Suprapubic skin (tissue), 4 donors: Measurements from ENCODE around the gene SYNE2. TPM values are rescaled to one million over a fixed set of nuclear protein-coding genes. Genes with fewer than 3 reads are reported as not detected.

Experiments used
- DNase-seq, 2 donors: peaks; one replicate each; pipeline ENCODE4 v3.0.0-alpha.2; 2019; ENCODE audit warnings: low spot score in 2 of 2
- H3K27ac ChIP-seq: fragments of 200-600 bp; sonication (generic); one replicate; pipeline ENCODE4 v1.5.1; 2019
- H3K27me3 ChIP-seq: fragments of 200-600 bp; sonication (generic); one replicate; pipeline ENCODE4 v1.5.1; 2019
- H3K36me3 ChIP-seq: fragments of 200-600 bp; sonication (generic); one replicate; pipeline ENCODE4 v1.5.1; 2019
- H3K4me1 ChIP-seq: fragments of 200-600 bp; sonication (generic); one replicate; pipeline ENCODE4 v1.5.1; 2019
- H3K4me3 ChIP-seq: fragments of 200-600 bp; sonication (generic); one replicate; pipeline ENCODE4 v1.5.1; 2019; ENCODE audit warnings: mild to moderate bottlenecking
- H3K9me3 ChIP-seq: fragments of 200-600 bp; sonication (generic); one replicate; pipeline ENCODE4 v1.5.1; 2019
- EP300 ChIP-seq: sonication (generic); formaldehyde crosslinking; IDR thresholded peaks from one replicate; pipeline ENCODE4 v1.6.1; 2017; ENCODE audit warnings: antibody characterized with exemption
- POLR2A ChIP-seq, 2 donors: fragments of 450-650 bp; IDR thresholded peaks; one replicate each; pipeline ENCODE4 v1.6.1; 2017; ENCODE audit warnings: antibody characterized with exemption in 2 of 2, mild to moderate bottlenecking in 2 of 2, moderate library complexity in 2 of 2
- POLR2AphosphoS5 ChIP-seq, 3 donors: sonication (generic); formaldehyde crosslinking; IDR thresholded peaks; one replicate each; pipeline ENCODE4 v1.6.1; 2017; ENCODE audit warnings: antibody characterized with exemption in 3 of 3
- WGBS: methylation state at CpG from one replicate; pipeline ENCODE4 v1.1.5; 2018; 5-methylcytosine and 5-hydroxymethylcytosine counted together
- total RNA-seq, 4 donors: library from RNA; depleted of rRNA; stranded (reverse); fragments of >200 nt; gene quantifications; one replicate each; pipeline ENCODE4 v1.1.0, GENCODE V29; 2016
- TF ChIP-seq, protein P1 (sequence below), 2 donors: fragments of 200-600 bp in 1 of 2; fragments of 450-650 bp in 1 of 2; sonication (generic) in 1 of 2; IDR thresholded peaks; one replicate each; pipeline ENCODE4 v1.5.1; 2016 to 2019; ENCODE audit warnings: antibody characterized with exemption in 2 of 2, mild to moderate bottlenecking in 1 of 2, moderate library complexity in 1 of 2

SYNE2 gene
- total RNA-seq, 4 donors from 2014 or later = 234 to 658 (median 244) TPM

DNA sequence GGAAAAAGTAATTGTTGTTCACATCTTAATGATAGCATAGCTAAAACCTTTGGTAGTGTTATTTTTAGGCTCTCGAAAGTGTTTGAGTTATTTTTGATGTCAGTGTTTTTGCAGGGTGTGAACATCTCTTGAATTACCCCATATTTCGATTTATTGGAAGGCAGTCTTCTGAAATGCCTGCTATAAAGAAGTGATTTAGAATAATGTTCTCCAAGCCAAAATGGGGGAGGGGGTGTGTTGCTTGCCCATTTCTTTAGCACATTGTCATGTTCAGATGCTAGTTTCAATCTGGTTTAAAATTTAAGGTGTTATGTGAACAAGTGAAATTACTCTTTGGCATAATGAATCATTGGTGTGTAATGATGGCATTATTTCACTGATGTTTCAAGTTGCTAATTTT is 110.6 kb downstream of the SYNE2 start:
- H3K27me3 ChIP-seq = no peaks in the 10 kb centered on the region
- no peaks in the 10 kb centered on the region for H3K9me3 ChIP-seq
- H3K27ac ChIP-seq = no peak overlapping the region
- 67% methylated on average over 2 of the region's 2 CpGs for WGBS
- TF ChIP-seq, protein P1, sequence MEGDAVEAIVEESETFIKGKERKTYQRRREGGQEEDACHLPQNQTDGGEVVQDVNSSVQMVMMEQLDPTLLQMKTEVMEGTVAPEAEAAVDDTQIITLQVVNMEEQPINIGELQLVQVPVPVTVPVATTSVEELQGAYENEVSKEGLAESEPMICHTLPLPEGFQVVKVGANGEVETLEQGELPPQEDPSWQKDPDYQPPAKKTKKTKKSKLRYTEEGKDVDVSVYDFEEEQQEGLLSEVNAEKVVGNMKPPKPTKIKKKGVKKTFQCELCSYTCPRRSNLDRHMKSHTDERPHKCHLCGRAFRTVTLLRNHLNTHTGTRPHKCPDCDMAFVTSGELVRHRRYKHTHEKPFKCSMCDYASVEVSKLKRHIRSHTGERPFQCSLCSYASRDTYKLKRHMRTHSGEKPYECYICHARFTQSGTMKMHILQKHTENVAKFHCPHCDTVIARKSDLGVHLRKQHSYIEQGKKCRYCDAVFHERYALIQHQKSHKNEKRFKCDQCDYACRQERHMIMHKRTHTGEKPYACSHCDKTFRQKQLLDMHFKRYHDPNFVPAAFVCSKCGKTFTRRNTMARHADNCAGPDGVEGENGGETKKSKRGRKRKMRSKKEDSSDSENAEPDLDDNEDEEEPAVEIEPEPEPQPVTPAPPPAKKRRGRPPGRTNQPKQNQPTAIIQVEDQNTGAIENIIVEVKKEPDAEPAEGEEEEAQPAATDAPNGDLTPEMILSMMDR (IDR thresholded peaks at IDR 0.05) = no peak
- TF ChIP-seq POLR2AphosphoS5 (IDR thresholded peaks at IDR 0.05) (no peak), POLR2A (IDR thresholded peaks at IDR 0.05) (no peak), EP300 (no peak)
- no peaks in the 10 kb centered on the region for H3K4me1 ChIP-seq
- H3K36me3 ChIP-seq = peaks cover 28% of the 10 kb centered on the region
- no peak overlapping the region for H3K4me3 ChIP-seq
- DNase-seq = no peak

- 85% methylated on average over 2 of the region's 2 CpGs for WGBS
- Histone ChIP-seq H3K27ac (no peak overlapping the region), H3K36me3 (peaks cover 31% of the 10 kb centered on the region), H3K9me3 (no peaks in the 10 kb centered on the region), H3K4me3 (no peak overlapping the region), H3K4me1 (no peaks in the 10 kb centered on the region), H3K27me3 (no peaks in the 10 kb centered on the region)
- no peak for DNase-seq
- TF ChIP-seq EP300 (no peak), POLR2AphosphoS5 (IDR thresholded peaks at IDR 0.05) (no peak), POLR2A (IDR thresholded peaks at IDR 0.05) (no peak)
- TF ChIP-seq, protein P1 (IDR thresholded peaks at IDR 0.05) = no peak
Measured at GRCh38 chr14:63964113-63964512, 111.3 kb downstream of the SYNE2 start.

DNA sequence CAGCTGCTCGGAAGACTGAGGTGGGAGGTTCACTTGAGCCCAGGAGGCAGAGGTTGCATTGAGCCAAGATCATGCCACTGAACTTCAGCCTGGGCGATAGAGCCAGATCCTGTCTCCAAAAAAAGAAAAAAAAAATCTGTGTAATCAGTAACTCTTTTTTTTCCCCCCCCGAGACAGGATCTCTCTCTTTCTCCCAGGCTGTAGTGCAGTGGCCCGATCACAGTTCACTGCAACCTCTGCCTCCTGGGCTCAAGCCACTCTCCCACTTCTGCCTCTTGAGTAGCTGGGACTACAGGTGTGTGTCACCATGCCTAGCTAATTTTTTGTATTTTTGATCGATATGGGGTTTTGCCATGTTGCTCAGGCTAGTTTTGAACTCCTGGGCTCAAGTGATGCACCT is 113.6 kb downstream of the SYNE2 start:
- no peaks in the 10 kb centered on the region for H3K9me3 ChIP-seq
- 95% methylated on average over 5 of the region's 5 CpGs for WGBS
- peaks cover 31% of the 10 kb centered on the region for H3K36me3 ChIP-seq
- H3K4me1 ChIP-seq = no peaks in the 10 kb centered on the region
- TF ChIP-seq EP300 = no peak
- TF ChIP-seq POLR2AphosphoS5 (IDR thresholded peaks at IDR 0.05) = no peak
- TF ChIP-seq POLR2A (IDR thresholded peaks at IDR 0.05) = no peak
- TF ChIP-seq, protein P1 (IDR thresholded peaks at IDR 0.05) = no peak
- H3K27me3 ChIP-seq = no peaks in the 10 kb centered on the region
- H3K4me3 ChIP-seq = no peak overlapping the region
- no peak overlapping the region for H3K27ac ChIP-seq
- DNase-seq = no peak

DNA sequence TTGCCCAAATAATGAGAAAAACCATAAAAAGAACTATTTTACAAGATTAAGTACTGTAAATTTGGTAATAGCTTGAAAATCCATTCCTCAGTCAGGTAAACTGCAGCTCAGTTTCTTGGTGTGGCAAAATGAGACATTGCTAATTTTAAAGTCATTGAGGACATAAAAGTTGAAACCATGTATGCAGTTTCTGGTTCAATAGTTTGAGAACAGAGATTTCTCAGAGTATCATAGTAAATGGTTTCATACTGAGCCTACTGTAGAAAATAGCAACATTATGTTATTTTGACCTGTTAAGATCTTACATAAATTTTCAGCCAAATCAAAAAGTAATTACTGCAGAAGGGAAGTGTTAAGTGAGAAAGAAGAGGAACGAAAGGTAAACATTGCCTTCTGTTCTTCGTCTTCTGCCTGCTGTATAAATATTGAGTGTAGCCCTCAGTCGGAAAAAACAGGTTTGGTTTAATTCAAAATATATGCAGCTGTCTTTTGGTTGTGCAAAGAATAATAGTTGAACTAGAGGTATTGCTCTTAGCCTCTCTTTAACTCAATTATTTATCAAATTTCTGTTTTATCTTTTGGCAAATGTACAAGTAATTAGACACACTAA is 119.6 kb downstream of the SYNE2 start:
- Histone ChIP-seq H3K27ac (no peak overlapping the region), H3K4me3 (no peak overlapping the region), H3K4me1 (no peaks in the 10 kb centered on the region), H3K9me3 (no peaks in the 10 kb centered on the region), H3K36me3 (peaks cover 30% of the 10 kb centered on the region), H3K27me3 (no peaks in the 10 kb centered on the region)
- WGBS = 90% methylated on average over 3 of the region's 3 CpGs
- no peak for DNase-seq
- TF ChIP-seq POLR2A (IDR thresholded peaks at IDR 0.05) (no peak), EP300 (no peak), POLR2AphosphoS5 (IDR thresholded peaks at IDR 0.05) (no peak)
- TF ChIP-seq, protein P1 (IDR thresholded peaks at IDR 0.05) = no peak

GRCh38 chr14:63974176-63974575 is 121.4 kb downstream of the SYNE2 start:
- DNase-seq = no peak
- Histone ChIP-seq H3K4me3 (no peak overlapping the region), H3K27me3 (no peaks in the 10 kb centered on the region), H3K9me3 (no peaks in the 10 kb centered on the region), H3K27ac (no peak overlapping the region), H3K36me3 (peaks cover 32% of the 10 kb centered on the region), H3K4me1 (no peaks in the 10 kb centered on the region)
- no peak for TF ChIP-seq EP300
- TF ChIP-seq POLR2AphosphoS5 (IDR thresholded peaks at IDR 0.05) = no peak
- TF ChIP-seq, protein P1 (IDR thresholded peaks at IDR 0.05) = no peak
- no peak for TF ChIP-seq POLR2A (IDR thresholded peaks at IDR 0.05)
- WGBS = 88% methylated on average over 5 of the region's 5 CpGs
